Stimulated activated CD8-positive, alpha-beta memory T cell treated with anti-CD3 and anti-CD28 coated beads, Interleukin-4, amount 100 ng/mL, for 4 hours (primary cell): ENCODE results near the gene CTDP1.

Experiments
- DNase-seq, 2 donors: peaks; one replicate each; pipeline ENCODE4 v3.0.0-alpha.2; 2020; ENCODE audit warnings: low read depth in 2 of 2, low spot score in 1 of 2

The CTDP1 gene

DNA sequence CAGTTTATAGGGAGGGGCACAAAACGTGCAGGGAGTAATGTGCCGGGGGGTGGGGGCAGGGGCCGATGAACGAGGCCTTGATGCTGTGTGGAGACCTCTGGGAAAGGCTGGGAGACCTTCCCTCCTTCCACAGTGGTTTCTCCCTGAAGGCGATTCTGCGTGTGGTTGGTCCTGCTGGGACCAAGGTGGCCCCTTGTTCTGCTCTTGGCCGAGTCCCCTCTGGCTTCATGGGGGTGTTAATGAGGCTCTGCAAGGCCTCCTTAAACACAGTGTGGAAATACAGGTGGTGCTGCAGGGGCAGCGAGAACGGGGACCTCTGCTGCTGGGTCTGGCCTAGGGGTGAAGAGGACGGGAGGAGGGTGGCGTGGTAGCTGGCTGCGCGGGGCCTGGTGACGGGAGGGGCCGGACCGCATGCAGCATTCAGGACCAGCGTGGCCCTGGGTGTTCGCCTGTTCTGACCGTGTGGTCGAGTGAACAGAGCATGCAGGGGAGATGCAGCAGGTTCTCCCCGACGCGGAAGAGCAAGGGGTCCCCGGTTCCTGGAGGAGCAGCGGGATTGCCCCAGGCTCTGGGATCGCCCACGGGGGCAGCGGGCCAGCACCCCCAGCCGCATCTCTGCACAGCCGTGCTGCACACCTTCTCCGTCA is 76.0 kb downstream of the CTDP1 start:
- no peak for DNase-seq

GRCh38 chr18:79756143-79756500 is 76.5 kb downstream of the CTDP1 start:
- DNase-seq, result no peak

DNA sequence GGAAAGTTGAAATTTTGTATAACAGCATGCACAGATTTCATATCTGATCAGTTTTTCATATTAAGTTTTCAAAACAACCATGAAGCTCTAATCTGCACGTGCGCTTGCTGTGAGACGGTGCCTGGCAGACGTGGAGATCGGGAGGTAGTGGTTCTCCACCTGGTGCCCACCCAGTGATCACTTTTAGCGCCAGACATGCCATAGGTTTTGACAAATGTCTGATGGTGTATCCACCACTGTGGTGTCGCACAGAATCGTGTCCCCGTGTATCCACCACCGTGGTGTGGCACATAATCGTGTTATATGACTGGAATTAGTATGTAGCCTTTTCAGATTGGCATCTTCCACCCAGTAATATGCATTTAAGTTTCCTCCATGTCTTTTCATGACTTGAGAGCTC is 77.2 kb downstream of the CTDP1 start:
- no peak for DNase-seq

DNA sequence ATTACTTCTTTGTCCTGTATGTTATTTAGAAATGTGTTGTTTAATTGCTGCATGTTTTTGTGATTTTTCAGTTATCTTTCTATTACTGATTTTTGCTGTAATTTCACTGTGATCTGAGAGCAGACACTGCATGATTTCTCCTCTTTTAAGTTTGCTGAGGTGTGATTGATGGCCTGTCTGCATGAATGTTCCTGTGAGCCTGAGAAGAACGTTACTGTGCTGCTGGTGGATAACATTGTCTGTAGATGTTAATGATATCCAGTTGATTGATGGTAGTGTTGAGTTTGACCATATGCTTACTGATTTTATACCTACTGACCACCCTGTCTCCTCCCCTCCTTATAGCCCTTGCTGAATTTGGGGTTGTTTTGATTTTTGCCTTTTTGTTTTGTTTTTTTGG is 80.7 kb downstream of the CTDP1 start:
- no peak for DNase-seq

- no peak for DNase-seq
Measured at GRCh38 chr18:79760881-79761280, 81.3 kb downstream of the CTDP1 start.

DNA sequence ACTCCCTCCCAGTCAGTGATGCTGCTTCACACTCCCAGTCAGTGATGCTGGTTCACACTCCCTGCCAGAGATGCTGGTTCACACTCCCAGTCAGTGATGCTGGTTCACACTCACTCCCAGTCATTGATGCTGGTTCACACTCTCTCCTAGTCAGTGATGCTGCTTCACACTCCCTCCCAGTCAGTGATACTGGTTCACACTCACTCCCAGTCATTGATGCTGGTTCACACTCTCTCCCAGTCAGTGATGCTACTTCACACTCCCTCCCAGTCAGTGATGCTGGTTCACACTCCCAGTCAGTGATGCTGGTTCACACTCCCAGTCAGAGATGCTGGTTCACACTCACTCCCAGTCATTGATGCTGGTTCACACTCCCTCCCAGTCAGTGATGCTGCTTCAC is 83.8 kb downstream of the CTDP1 start:
- no peak for DNase-seq

DNA sequence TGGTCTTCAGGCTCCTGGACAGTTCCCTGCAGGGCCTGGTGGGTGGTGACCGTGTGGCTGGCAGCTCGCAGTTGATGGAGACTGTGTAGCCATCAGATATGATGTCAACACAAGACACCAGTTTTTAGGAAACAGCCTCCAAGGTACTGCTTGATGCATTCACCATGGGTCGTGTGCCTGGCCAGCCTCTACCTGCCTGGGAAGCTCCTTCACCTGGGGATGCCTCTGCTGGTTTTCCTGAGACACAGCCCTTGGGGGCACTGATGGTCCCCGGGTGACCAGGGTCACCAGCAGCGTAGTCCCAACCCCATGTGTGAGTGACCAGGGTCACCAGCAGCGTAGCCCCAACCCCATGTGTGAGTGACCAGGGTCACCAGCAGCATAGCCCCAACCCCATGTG is 84.5 kb downstream of the CTDP1 start:
- no peak for DNase-seq

DNA sequence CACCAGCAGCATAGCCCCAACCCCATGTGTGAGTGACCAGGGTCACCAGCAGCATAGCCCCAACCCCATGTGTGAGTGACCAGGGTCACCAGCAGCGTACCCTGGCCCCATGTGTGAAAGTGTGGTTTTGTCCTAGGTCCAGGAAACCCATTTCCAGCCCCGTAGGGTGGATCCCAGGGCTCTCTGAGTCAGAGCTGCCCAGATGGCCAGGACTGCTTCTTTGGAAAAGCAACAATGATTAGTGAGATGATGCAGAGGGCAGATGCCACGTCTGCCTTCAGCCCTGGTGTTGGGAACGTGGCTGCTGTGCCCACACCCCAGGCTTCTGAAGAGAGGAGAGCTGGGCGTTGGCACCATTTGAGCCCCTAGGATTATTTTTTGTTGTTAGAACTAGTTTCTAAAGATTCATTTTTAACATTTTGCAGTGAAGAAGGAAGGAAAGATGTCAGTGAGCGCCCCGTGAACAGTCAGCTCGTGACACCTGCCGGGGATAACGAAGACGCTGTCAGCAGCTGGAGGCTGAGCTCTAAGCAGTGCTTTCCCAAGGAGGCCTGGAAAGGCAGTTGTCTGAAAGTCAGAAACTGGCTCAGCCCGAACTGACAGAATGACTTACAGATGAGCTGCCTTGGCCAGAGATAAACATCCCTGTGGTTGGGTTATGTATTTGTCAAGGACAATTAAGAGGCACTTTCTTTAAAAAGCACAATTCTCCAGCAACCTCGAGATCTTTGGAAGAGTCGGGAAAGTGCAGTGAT is 86.1 kb downstream of the CTDP1 start:
- no peak for DNase-seq

DNA sequence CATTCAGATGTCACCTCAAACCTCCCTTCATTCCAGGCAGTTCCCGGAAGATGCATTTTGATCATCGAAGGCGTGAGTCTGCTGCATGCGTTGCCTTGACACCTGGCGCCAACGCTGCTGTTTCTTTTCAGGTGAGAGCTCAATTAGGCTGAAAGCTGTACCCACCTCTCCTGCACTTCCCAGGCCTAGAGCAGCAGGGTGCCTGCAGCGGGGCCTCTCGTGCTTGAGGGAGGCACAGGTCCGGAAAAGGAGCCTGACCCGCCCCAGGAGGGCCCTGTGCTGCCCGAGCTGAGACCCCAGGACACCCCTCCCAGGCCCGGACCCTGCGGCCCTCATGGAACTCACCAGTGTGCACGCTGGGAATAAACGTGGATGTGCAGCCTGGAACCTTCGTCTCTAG is 86.7 kb downstream of the CTDP1 start:
- no peak for DNase-seq

- DNase-seq, result no peak
Measured at GRCh38 chr18:79768745-79769144, 89.1 kb downstream of the CTDP1 start.

GRCh38 chr18:79769698-79770500 is 90.3 kb downstream of the CTDP1 start:
- DNase-seq, result no peak

- no peak for DNase-seq
Measured at GRCh38 chr18:79770501-79770815, 90.9 kb downstream of the CTDP1 start.

GRCh38 chr18:79770826-79771225 is 91.2 kb downstream of the CTDP1 start:
- no peak for DNase-seq

- no peak for DNase-seq
Measured at GRCh38 chr18:79771446-79772107, 92.0 kb downstream of the CTDP1 start.

DNA sequence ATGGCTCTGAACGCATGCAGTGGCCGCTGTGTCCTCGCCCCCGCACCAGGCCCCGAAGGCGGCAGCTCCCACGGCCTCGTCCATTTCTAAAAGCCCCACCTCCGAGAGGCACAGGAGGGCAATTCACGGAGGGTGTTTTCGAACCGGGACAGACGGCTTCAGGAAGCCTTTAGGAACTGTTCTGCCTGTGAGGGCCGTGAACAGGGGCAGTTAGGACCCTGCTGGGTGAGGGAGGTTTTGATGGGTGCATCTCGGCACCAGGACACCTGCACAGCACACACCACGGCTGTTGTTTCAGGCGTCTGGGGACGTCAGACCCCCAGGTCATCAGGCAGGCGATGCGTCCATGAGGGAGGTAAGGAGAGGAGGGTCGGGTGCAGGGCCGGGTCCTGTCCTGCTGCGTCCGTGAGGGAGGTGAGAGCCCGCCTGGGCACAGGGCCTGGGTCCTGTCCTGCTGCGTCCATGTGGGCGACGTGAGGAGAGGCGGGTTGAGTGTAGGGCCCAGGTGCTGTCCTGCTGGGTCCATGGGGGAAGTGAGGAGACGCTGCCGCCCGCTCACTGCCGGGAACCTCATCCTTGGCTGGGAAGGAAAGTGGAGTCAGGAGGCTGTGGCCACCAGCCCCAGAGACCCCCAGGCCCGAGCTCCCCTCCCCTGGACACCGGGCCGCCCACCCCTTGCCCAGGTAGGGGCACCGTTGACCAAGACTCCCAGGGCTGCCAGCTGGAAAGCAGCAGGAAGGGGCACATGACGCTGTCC is 92.7 kb downstream of the CTDP1 start:
- DNase-seq, result no peak

DNA sequence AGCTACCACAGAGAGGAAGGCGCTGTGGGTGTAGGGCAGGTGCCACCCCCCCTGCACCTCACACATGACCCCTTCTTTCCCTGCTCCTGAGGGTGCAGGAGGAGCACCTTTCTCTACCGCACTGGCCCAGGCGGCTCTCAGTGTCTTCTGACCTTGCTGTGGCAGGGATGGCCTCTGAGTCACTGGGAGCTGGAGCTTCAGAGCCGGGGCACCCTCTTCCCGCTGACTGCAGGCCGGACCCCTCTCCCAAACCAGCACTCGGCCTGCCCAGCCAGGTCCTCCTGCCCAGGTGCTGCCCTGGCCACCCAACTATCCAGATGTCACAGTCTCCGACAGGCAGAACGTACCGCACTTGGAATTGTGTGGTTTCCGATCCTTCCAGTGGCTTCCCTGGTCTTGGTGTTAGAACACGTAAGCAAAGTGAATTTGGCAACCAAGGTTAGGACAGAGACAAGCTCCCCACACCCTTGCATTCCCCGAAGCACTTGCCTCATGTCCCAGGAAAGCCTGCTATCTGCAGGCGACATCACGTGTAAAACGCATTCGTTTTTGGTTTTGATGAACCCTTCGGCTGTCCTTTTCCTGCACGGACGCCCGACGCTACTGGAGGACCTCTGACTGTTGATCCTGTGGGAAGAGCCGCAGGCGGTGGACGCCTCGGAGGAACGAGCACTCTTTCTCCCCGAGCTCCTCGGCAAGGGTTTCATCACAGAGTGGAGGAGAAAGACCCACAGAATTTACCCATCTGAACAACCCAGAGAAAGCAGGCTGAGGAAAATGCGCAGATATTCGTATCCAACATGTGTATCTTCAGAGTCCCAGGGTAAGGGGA is 93.5 kb downstream of the CTDP1 start:
- no peak for DNase-seq

GRCh38 chr18:79774111-79774510 is 94.5 kb downstream of the CTDP1 start:
- DNase-seq, result no peak

DNA sequence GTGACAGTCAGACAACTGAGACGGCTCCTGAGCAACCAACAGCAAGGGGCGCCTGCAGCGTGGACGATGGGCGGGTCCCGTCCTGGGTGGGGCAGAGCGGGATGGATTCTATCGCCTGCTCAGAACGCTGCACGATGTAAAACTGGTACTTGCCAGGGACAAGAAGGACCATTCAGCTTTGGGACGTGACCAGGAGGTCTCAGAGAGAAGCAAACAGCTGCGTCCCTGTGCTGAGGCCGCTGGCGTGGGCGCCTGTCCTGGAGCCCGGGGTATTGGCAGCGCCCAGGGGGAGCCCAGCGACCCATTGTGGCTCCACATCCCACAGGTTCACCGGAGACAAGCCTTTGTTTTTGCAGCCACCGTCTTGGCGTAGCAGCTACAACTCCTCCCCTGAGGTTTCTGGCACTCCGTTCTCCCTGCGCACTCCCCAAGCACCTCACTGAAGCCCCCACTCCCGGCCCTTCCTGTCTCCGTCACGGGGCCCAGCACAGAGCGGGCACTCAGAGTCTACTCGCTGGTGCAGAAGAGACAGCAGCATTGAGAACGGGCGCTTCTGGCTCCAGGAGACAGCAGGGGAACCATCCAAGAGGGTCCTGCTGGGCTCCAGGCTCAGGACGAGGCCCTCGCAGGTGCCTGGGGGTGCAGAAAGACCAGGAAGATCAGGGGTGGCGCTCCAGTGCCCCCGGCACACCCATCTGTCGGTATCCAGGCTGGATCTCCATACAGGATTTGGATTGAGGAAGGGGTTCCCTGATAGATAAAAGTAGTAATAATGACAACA is 96.0 kb downstream of the CTDP1 start:
- DNase-seq, result no peak

DNA sequence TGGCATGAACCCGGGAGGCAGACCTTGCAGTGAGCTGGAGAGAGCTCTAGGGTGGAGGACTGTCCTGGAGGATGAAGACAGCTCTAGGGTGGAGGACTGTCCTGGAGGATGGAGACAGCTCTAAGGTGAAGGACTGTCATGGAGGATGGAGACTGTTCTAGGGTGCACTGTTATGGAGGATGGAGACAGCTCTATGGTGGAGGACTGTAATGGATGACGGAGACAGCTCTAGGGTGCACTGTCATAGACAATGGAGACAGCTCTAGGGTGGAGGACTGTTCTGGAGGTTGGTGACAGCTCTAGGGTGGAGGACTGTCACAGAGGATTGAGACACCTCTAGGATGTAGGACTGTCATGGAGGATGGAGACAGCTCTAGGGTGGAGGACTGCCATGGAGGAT is 97.1 kb downstream of the CTDP1 start:
- DNase-seq, result no peak
